Tibial nerve (tissue), 4 donors: ENCODE measurements around the gene STX18. TPM values are rescaled to one million over a fixed set of nuclear protein-coding genes. Genes with fewer than 3 reads are reported as not detected.

ENCODE experiments used
- DNase-seq, 2 donors: peaks; one replicate each; pipeline ENCODE4 v3.0.0-alpha.2; 2019; ENCODE audit warnings: low spot score in 2 of 2
- H3K27ac ChIP-seq, 4 donors: fragments of 200-600 bp; sonication (generic) in 3 of 4; one replicate each; pipeline ENCODE4 v1.5.1; 2017 to 2019; ENCODE audit warnings: mild to moderate bottlenecking in 1 of 4
- H3K27me3 ChIP-seq, 2 donors: fragments of 200-600 bp; sonication (generic) in 1 of 2; one replicate each; pipeline versions ENCODE4 v1.5.1 to v1.6.0; 2017 to 2019
- H3K36me3 ChIP-seq, 3 donors: fragments of 200-600 bp; sonication (generic); one replicate each; pipeline ENCODE4 v1.5.1; 2018 to 2019
- H3K4me1 ChIP-seq, 4 donors: fragments of 200-600 bp; sonication (generic) in 3 of 4; one replicate each; pipeline ENCODE4 v1.5.1; 2017 to 2019
- H3K4me3 ChIP-seq, 4 donors: fragments of 200-600 bp; sonication (generic) in 3 of 4; one replicate each; pipeline ENCODE4 v1.5.1; 2017 to 2019; ENCODE audit warnings: mild to moderate bottlenecking in 1 of 4, moderate library complexity in 1 of 4
- H3K9me3 ChIP-seq, 4 donors: fragments of 200-600 bp; sonication (generic) in 3 of 4; one replicate each; pipeline ENCODE4 v1.5.1; 2017 to 2019
- CTCF ChIP-seq, 5 experiments: fragments of 200-600 bp in 3 of 5; fragments of 450-650 bp in 2 of 5; sonication (generic) in 3 of 5; IDR thresholded peaks; one replicate each; pipeline ENCODE4 v1.5.1; 2016 to 2019; ENCODE audit warnings: antibody characterized with exemption in 5 of 5, mild to moderate bottlenecking in 3 of 5, moderate library complexity in 2 of 5
- EP300 ChIP-seq, 2 donors: sonication (generic); formaldehyde crosslinking; IDR thresholded peaks; one replicate each; pipeline ENCODE4 v1.6.1; 2017; ENCODE audit warnings: antibody characterized with exemption in 2 of 2, mild to moderate bottlenecking in 1 of 2
- POLR2A ChIP-seq, 2 donors: fragments of 450-650 bp; IDR thresholded peaks; one replicate each; pipeline ENCODE4 v1.6.1; 2017; ENCODE audit warnings: antibody characterized with exemption in 2 of 2, mild to moderate bottlenecking in 2 of 2, moderate library complexity in 2 of 2
- WGBS, 2 donors: methylation state at CpG; one replicate each; pipeline ENCODE4 v1.1.5; 2018; 5-methylcytosine and 5-hydroxymethylcytosine counted together
- total RNA-seq, 4 donors: library from RNA; depleted of rRNA; stranded (reverse); fragments of >200 nt; gene quantifications; one replicate each; pipeline ENCODE4 v1.1.0, GENCODE V29; 2016

STX18 gene
- 10 to 100 TPM; 16.5 to 37.5 (median 21.4) TPM for total RNA-seq

- Histone ChIP-seq H3K9me3 (no peaks in the 10 kb centered on the region), H3K4me1 (peaks cover 0 to 41% (median 29%) of the 10 kb centered on the region in 4 donors), H3K36me3 (peaks cover 0 to 14% (median 0%) of the 10 kb centered on the region in 3 donors), H3K4me3 (peak within 1 kb of the TSS; percentile 65 to 91 (median 80)), H3K27me3 (no peaks in the 10 kb centered on the region), H3K27ac (peak within 1 kb of the TSS; percentile 21 to 91 (median 86))
- 0 to 1% methylated on average over 14 to 70 of the region's 76 CpGs for WGBS, 2 donors
- peak; percentile 41 to 71 for DNase-seq
- peak; percentile 30 to 50 for TF ChIP-seq POLR2A (IDR thresholded peaks at IDR 0.05)
- TF ChIP-seq EP300 (IDR thresholded peaks at IDR 0.05) = peak in 1 of 2 donors; percentile 96
- TF ChIP-seq CTCF (IDR thresholded peaks at IDR 0.05) = peak in 1 of 5 experiments; percentile 44
Observed at GRCh38 chr4:4541661-4542570, at the start of gene STX18. Gene STX18, minus strand, starts transcription at chr4:4542048. Its CDS starts 84 bp downstream, at chr4:4541964.

DNA sequence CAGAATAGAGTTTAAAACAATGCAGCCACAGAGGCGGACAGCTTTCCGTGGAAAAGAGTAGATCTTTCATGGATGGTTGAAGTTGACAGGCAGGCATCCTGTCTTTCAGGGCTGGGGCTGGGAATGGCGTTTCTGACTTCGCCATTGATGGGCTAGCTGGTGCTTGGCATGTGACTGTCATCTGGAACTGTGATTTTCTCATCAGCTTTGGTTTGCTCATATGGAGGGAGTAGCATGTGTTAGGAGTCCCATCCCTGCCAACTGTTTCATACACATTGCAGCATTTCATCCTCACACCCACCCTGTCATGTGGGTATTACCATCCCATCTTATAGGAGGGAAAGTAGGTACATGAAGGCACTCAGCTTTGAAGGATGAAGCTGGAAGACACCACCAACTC is 49.2 kb upstream of the STX18 start:
- peaks cover 0 to 24% (median 0%) of the 10 kb centered on the region in 4 donors for H3K9me3 ChIP-seq
- H3K36me3 ChIP-seq = peaks cover 0 to 12% (median 0%) of the 10 kb centered on the region in 3 donors
- H3K27ac ChIP-seq = no peak overlapping the region
- H3K27me3 ChIP-seq = no peaks in the 10 kb centered on the region
- peaks cover 0 to 11% (median 0%) of the 10 kb centered on the region in 4 donors for H3K4me1 ChIP-seq
- TF ChIP-seq CTCF (IDR thresholded peaks at IDR 0.05) (no peak), EP300 (IDR thresholded peaks at IDR 0.05) (no peak), POLR2A (IDR thresholded peaks at IDR 0.05) (no peak)
- no peak for DNase-seq
- no peak overlapping the region for H3K4me3 ChIP-seq
- WGBS, 2 donors = 42 to 46% methylated on average over 4 of the region's 4 CpGs

DNA sequence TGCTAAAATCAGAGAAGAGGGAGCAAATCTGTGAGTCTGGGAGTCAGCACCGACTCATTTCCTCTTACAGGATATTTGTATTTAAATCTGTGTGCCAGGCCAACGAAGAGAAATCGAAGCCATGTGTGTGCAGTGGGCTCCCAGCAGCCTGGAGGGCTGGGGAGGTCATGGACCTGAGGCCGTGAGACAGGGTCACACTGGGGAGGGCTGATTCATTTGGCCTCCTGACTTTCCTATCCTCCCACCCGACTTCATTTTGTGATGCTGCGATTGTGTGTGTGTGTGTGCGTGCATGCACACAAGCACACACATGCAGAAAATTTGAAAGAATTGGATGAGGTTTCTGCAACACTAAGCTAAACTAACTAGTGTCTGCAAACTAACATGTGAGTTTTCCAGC is 48.7 kb upstream of the STX18 start:
- Histone ChIP-seq H3K27me3 (no peaks in the 10 kb centered on the region), H3K4me3 (no peak overlapping the region), H3K4me1 (peaks cover 0 to 11% (median 0%) of the 10 kb centered on the region in 4 donors), H3K36me3 (peaks cover 0 to 9% (median 0%) of the 10 kb centered on the region in 3 donors), H3K9me3 (peaks cover 0 to 22% (median 0%) of the 10 kb centered on the region in 4 donors), H3K27ac (no peak overlapping the region)
- 33 to 40% methylated on average over 7 of the region's 7 CpGs for WGBS, 2 donors
- DNase-seq = no peak
- TF ChIP-seq POLR2A (IDR thresholded peaks at IDR 0.05) (no peak), CTCF (IDR thresholded peaks at IDR 0.05) (no peak), EP300 (IDR thresholded peaks at IDR 0.05) (no peak)

DNA sequence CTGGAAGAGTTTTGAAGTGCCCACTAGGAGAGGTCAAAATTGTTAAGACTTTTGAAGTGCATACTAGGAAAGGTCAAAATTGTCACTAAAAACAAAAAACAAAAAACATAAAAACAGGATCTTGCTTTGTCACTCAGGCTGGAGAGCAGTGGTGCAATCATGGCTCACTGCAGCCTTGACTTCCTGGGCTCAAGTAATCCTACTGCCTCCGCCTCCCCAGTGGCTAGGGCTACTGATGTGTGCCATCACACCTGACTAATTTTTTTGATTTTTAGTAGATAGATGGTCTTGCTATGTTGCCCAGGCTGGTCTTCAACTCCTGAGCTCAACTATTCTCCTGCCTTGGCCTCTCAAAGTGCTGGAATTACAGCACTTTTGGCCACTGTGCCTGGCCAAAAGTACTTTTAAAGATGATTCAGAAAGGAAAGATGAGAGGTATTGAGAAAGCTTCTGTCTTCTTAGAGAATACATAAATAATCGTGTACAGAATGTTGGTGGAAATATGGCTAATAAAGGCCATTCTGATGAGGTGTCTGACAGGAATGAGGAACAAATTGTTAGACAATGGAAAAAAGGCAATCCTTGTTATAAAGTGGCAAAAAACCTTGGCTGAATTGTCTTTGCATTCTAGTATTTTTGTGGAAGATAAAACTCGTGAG is 43.3 kb upstream of the STX18 start:
- H3K27me3 ChIP-seq = no peaks in the 10 kb centered on the region
- peaks cover 0 to 3% (median 0%) of the 10 kb centered on the region in 4 donors for H3K9me3 ChIP-seq
- TF ChIP-seq POLR2A (IDR thresholded peaks at IDR 0.05) = no peak
- no peak for TF ChIP-seq EP300 (IDR thresholded peaks at IDR 0.05)
- H3K4me3 ChIP-seq = no peak overlapping the region
- 66 to 71% methylated on average over 3 of the region's 3 CpGs for WGBS, 2 donors
- no peak for DNase-seq
- H3K4me1 ChIP-seq = peaks cover 0 to under 1% (median 0%) of the 10 kb centered on the region in 4 donors
- no peak overlapping the region for H3K27ac ChIP-seq
- H3K36me3 ChIP-seq = peaks cover 0 to 5% (median 0%) of the 10 kb centered on the region in 3 donors

DNA sequence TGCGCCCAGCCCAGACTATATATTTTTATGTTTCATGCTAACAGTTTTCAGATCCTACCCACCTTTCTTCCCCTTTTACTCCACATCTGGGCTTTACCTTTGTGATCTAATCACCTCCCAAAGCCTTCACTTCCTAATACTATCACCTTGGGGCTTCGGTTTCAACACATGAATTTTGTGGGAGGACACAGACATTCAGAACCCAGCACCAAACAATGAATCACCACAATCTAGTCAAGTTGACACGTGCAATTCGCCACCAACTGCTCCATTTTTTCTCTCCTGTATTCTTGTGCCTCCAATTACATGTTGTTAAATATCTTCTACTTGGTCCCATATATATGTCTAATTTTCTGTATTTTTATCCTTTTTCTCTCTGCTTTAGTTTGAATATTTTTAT is 41.8 kb upstream of the STX18 start:
- no peaks in the 10 kb centered on the region for H3K27me3 ChIP-seq
- no peak overlapping the region for H3K27ac ChIP-seq
- H3K4me1 ChIP-seq = no peaks in the 10 kb centered on the region
- 92 to 95% methylated on average over 4 of the region's 4 CpGs for WGBS, 2 donors
- TF ChIP-seq CTCF (IDR thresholded peaks at IDR 0.05) = no peak
- no peak for TF ChIP-seq POLR2A (IDR thresholded peaks at IDR 0.05)
- TF ChIP-seq EP300 (IDR thresholded peaks at IDR 0.05) = no peak
- peaks cover 0 to 5% (median 0%) of the 10 kb centered on the region in 3 donors for H3K36me3 ChIP-seq
- DNase-seq = no peak
- peaks cover 0 to 3% (median 0%) of the 10 kb centered on the region in 4 donors for H3K9me3 ChIP-seq
- H3K4me3 ChIP-seq = no peak overlapping the region
